HepG2 (cell line): ENCODE results near the gene RGR. TPM values are rescaled to one million over a fixed set of nuclear protein-coding genes. Genes with fewer than 3 reads are reported as not detected.

Source experiments
- CENPX ChIP-seq: sonication (generic); formaldehyde crosslinking; IDR thresholded peaks from 2 replicates; pipeline ENCODE4 v1.9.0; 2021; ENCODE audit warnings: mild to moderate bottlenecking, missing genetic modification reagents, moderate library complexity
- EHMT2 ChIP-seq: fragments of 200-600 bp; sonication (generic); IDR thresholded peaks from 2 replicates; pipeline ENCODE4 v1.7.0; 2017; ENCODE audit warnings: antibody characterized with exemption, low read depth, low read length, borderline replicate concordance
- FOXC1 ChIP-seq: sonication (generic); formaldehyde crosslinking; IDR thresholded peaks from 2 replicates; pipeline ENCODE4 v1.8.0; 2022; ENCODE audit warnings: mild to moderate bottlenecking, missing genetic modification reagents, borderline replicate concordance
- FOXO1 ChIP-seq: sonication (generic); formaldehyde crosslinking; IDR thresholded peaks from 2 replicates; pipeline ENCODE4 v1.4.0; 2020; ENCODE audit warnings: missing genetic modification reagents
- HMG20A ChIP-seq: IDR thresholded peaks from 2 replicates; pipeline ENCODE4 v1.6.1; 2016; ENCODE audit warnings: borderline replicate concordance
- IKZF5 ChIP-seq: IDR thresholded peaks from 2 replicates; pipeline ENCODE4 v1.6.1; 2018; ENCODE audit warnings: missing genetic modification reagents, mild to moderate bottlenecking, missing compliant biosample characterization
- MIER2 ChIP-seq: IDR thresholded peaks from 2 replicates; pipeline ENCODE4 v1.6.1; 2016; ENCODE audit warnings: missing biosample characterization, missing genetic modification reagents
- NFKBIZ ChIP-seq: IDR thresholded peaks from 2 replicates; pipeline ENCODE4 v1.6.1; 2018; ENCODE audit warnings: missing genetic modification reagents, missing compliant biosample characterization
- SAP130 ChIP-seq: IDR thresholded peaks from 2 replicates; pipeline ENCODE4 v1.6.1; 2016; ENCODE audit warnings: low read depth
- SP1 ChIP-seq, 2 experiments: fragments of 450-650 bp in 1 of 2; sonication (generic) in 1 of 2; formaldehyde crosslinking in 1 of 2; IDR thresholded peaks; 2 replicates each; pipeline versions ENCODE4 v1.4.0 to v1.6.1; 2016 to 2020; ENCODE audit warnings: missing genetic modification reagents in 1 of 2
- ZBTB10 ChIP-seq: sonication (generic); formaldehyde crosslinking; IDR thresholded peaks from 2 replicates; pipeline ENCODE4 v1.4.0; 2020; ENCODE audit warnings: missing genetic modification reagents, borderline replicate concordance
- ZMAT3 ChIP-seq: sonication (generic); formaldehyde crosslinking; conservative IDR thresholded peaks from 2 replicates; pipeline ENCODE4 v1.7.0; 2021; ENCODE audit warnings: missing genetic modification reagents
- ZNF264 ChIP-seq: sonication (generic); formaldehyde crosslinking; IDR thresholded peaks from 2 replicates; pipeline ENCODE4 v1.4.0; 2020; ENCODE audit warnings: missing genetic modification reagents
- ZNF331 ChIP-seq: sonication (generic); formaldehyde crosslinking; IDR thresholded peaks from 2 replicates; pipeline ENCODE4 v1.4.0; 2020; ENCODE audit warnings: missing genetic modification reagents
- ZNF574 ChIP-seq: sonication (generic); formaldehyde crosslinking; IDR thresholded peaks from 2 replicates; pipeline ENCODE4 v1.4.0; 2020; ENCODE audit warnings: missing genetic modification reagents
- ZNF772 ChIP-seq: sonication (generic); formaldehyde crosslinking; IDR thresholded peaks from 2 replicates; pipeline ENCODE4 v1.5.0; 2020; ENCODE audit warnings: mild to moderate bottlenecking, missing genetic modification reagents
- polyA plus RNA-seq, 8 experiments: library from polyadenylated mRNA; depleted of rRNA in 3 of 8; stranded (reverse) in 7 of 8; unstranded in 1 of 8; fragments of >200 nt; fragmentation: Illumina TruSeq in 4 of 8; extraction: Trizol in 4 of 8; gene quantifications; 2 replicates each; pipeline versions ENCODE4 v1.2.1 to v1.2.3, GENCODE V29; 2011 to 2016; ENCODE audit warnings: low read depth in 4 of 8, missing spikeins in 1 of 8, mixed read lengths in 1 of 8; ENCODE audit not compliant: insufficient read depth in 1 of 8
- total RNA-seq, 5 experiments: library from RNA; depleted of rRNA; stranded (reverse); fragments of >200 nt; fragmentation: Illumina TruSeq; extraction: Trizol; gene quantifications; 2 replicates each; pipeline ENCODE4 v1.2.3, GENCODE V29; 2016; ENCODE audit warnings: low read depth in 1 of 5
- TF ChIP-seq, protein P1 (sequence below): sonication (generic); formaldehyde crosslinking; IDR thresholded peaks from 2 replicates; pipeline ENCODE4 v1.5.0; 2020; ENCODE audit warnings: missing genetic modification reagents, mild to moderate bottlenecking, borderline replicate concordance
- TF ChIP-seq, protein P2 (sequence below): sonication (generic); formaldehyde crosslinking; conservative IDR thresholded peaks from 2 replicates; pipeline ENCODE4 v1.4.0; 2020; ENCODE audit warnings: missing genetic modification reagents
- TF ChIP-seq, protein P3 (sequence below): sonication (generic); formaldehyde crosslinking; IDR thresholded peaks from 2 replicates; pipeline ENCODE4 v1.8.0; 2022; ENCODE audit warnings: missing genetic modification reagents, mild to moderate bottlenecking, moderate library complexity, borderline replicate concordance

The RGR gene
- total and polyA plus RNA-seq, 2 of the 13 experiments (the other 11 are each of a cell fraction or from before 2014, with no cell fraction given), result 0.69 to 0.71 TPM

- peak; percentile 51 for TF ChIP-seq ZNF574 (CRISPR knock-in tag)
- TF ChIP-seq, protein P1, sequence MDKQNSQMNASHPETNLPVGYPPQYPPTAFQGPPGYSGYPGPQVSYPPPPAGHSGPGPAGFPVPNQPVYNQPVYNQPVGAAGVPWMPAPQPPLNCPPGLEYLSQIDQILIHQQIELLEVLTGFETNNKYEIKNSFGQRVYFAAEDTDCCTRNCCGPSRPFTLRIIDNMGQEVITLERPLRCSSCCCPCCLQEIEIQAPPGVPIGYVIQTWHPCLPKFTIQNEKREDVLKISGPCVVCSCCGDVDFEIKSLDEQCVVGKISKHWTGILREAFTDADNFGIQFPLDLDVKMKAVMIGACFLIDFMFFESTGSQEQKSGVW, result no peak
- TF ChIP-seq, protein P2, sequence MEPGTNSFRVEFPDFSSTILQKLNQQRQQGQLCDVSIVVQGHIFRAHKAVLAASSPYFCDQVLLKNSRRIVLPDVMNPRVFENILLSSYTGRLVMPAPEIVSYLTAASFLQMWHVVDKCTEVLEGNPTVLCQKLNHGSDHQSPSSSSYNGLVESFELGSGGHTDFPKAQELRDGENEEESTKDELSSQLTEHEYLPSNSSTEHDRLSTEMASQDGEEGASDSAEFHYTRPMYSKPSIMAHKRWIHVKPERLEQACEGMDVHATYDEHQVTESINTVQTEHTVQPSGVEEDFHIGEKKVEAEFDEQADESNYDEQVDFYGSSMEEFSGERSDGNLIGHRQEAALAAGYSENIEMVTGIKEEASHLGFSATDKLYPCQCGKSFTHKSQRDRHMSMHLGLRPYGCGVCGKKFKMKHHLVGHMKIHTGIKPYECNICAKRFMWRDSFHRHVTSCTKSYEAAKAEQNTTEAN (CRISPR knock-in tag), result peak; percentile 90
- peak; percentile 46; the same call in 1 of the 2 replicates for TF ChIP-seq ZNF772 (CRISPR knock-in tag)
- TF ChIP-seq ZMAT3 (CRISPR knock-in tag), result peak; percentile 74; the same call in 1 of the 2 replicates
- no peak for TF ChIP-seq CENPX
- TF ChIP-seq, protein P3, sequence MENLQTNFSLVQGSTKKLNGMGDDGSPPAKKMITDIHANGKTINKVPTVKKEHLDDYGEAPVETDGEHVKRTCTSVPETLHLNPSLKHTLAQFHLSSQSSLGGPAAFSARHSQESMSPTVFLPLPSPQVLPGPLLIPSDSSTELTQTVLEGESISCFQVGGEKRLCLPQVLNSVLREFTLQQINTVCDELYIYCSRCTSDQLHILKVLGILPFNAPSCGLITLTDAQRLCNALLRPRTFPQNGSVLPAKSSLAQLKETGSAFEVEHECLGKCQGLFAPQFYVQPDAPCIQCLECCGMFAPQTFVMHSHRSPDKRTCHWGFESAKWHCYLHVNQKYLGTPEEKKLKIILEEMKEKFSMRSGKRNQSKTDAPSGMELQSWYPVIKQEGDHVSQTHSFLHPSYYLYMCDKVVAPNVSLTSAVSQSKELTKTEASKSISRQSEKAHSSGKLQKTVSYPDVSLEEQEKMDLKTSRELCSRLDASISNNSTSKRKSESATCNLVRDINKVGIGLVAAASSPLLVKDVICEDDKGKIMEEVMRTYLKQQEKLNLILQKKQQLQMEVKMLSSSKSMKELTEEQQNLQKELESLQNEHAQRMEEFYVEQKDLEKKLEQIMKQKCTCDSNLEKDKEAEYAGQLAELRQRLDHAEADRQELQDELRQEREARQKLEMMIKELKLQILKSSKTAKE, result no peak
- TF ChIP-seq ZNF331 (CRISPR knock-in tag), result peak; percentile 88
- TF ChIP-seq EHMT2, result peak; percentile 91; the same call in 1 of the 2 replicates
- TF ChIP-seq HMG20A (CRISPR knock-in tag), result peak; percentile 35; the same call in 1 of the 2 replicates
- 0 out of 2 replicates have a peak, but pooled peaks have one; percentile 52 for TF ChIP-seq ZNF264 (CRISPR knock-in tag)
- TF ChIP-seq SAP130, result peak; percentile 84
- no peak for TF ChIP-seq SP1 (IDR thresholded peaks at IDR 0.05)
- TF ChIP-seq SP1 (CRISPR knock-in tag; IDR thresholded peaks at IDR 0.05), result no peak
- no peak for TF ChIP-seq FOXC1 (CRISPR knock-in tag)
- peak; percentile 78; the same call in 1 of the 2 replicates for TF ChIP-seq NFKBIZ (CRISPR knock-in tag)
- TF ChIP-seq ZBTB10 (CRISPR knock-in tag), result 0 out of 2 replicates have a peak, but pooled peaks have one; percentile 66
- TF ChIP-seq MIER2 (CRISPR knock-in tag), result peak; percentile 99
- TF ChIP-seq IKZF5 (CRISPR knock-in tag), result peak; percentile 65; the same call in 1 of the 2 replicates
- 0 out of 2 replicates have a peak, but pooled peaks have one; percentile 40 for TF ChIP-seq FOXO1
Measured at GRCh38 chr10:84291384-84291783, 46.5 kb downstream of the RGR start (continued).
